Activated CD4-positive, alpha-beta T cell treated with anti-CD3 and anti-CD28 coated beads for 48 hours (primary cell): ENCODE data around the gene ACIN1.

Source experiments
- DNase-seq: peaks from one replicate; pipeline ENCODE4 v3.0.0-alpha.2; 2020

Gene ACIN1

DNA sequence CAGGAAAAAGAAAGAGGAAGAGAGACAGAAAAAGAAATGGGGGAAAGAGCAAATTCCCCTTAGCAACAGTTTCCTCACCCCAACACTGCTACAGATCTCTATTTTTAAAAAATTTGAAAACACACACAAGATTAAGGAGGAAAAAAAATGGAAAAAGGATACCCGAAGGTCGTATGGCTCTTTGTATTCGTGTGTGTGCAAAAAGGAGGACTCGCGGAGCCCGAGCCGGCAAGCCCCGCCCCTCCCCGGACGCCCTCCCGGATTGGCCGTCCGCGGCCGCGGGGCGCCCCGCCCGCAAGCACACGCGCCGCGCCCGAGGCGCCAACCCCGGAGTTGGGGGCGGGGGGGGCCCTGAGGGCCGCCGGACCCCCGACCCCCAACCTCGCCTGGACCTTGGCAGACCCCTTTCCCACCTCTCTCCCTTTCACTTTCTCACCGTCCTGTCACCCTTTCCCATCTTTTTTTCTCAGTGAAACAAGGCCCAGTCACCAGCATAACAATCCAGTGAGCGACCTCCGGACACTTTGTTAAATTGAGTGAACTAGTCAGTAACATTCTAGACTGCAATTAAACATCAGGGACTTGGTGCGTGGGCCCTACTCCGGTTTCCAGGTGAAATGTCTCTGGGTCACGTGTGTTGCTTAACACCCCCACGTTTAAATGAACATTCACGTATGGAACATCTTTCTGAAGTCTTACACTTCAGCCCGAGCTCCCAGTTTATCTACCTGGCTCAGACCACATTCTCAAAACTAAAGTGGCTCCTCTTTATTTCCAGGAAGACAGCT, 84.8 kb downstream of the ACIN1 start, which contains the start of gene C14orf93:
Gene C14orf93 (minus strand): TSS at position 205 of the 788 bp plus-strand sequence. CDS start 11,120 bp downstream, outside the sequence.
- DNase-seq, result peak; percentile 89

- DNase-seq, result no peak
Measured at GRCh38 chr14:23009483-23009938, 85.4 kb downstream of the ACIN1 start.

DNA sequence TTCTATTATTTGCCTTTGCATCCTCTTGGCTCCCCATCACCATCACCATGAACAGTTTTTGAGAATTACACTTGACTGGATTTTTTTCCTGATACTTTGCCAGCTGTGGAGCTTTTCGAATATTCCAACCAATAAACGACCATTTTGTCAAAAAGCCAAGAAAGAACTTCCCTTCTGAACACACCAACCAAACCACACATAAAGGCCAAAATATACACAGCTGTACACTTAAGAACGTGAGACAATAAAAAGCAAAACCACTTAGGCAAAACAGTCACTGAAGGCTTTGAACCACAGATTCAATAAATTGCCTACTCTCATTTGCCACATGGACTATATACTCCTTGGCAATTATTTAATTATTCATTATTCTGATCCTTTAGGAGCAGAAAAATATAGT, 86.1 kb downstream of the ACIN1 start:
- no peak for DNase-seq
